Sigmoid colon (tissue), 4 donors: ENCODE results near the gene ARL10.

Experiments used
- EP300 ChIP-seq, 4 donors: sonication (generic); formaldehyde crosslinking; IDR thresholded peaks; one replicate each; pipeline ENCODE4 v1.6.1; 2017; ENCODE audit warnings: antibody characterized with exemption in 4 of 4
- POLR2A ChIP-seq, 2 donors: fragments of 450-650 bp; IDR thresholded peaks; one replicate each; pipeline ENCODE4 v1.6.1; 2016; ENCODE audit warnings: antibody characterized with exemption in 2 of 2, mild to moderate bottlenecking in 2 of 2, moderate library complexity in 2 of 2
- TF ChIP-seq, protein P1 (sequence below), 4 experiments: fragments of 450-650 bp in 3 of 4; fragments of 200-600 bp in 1 of 4; IDR thresholded peaks; one replicate each; pipeline ENCODE4 v1.5.1; 2016 to 2019; ENCODE audit warnings: antibody characterized with exemption in 4 of 4, mild to moderate bottlenecking in 3 of 4, moderate library complexity in 2 of 4

- TF ChIP-seq POLR2A (IDR thresholded peaks at IDR 0.05) = no peak
- TF ChIP-seq, protein P1, sequence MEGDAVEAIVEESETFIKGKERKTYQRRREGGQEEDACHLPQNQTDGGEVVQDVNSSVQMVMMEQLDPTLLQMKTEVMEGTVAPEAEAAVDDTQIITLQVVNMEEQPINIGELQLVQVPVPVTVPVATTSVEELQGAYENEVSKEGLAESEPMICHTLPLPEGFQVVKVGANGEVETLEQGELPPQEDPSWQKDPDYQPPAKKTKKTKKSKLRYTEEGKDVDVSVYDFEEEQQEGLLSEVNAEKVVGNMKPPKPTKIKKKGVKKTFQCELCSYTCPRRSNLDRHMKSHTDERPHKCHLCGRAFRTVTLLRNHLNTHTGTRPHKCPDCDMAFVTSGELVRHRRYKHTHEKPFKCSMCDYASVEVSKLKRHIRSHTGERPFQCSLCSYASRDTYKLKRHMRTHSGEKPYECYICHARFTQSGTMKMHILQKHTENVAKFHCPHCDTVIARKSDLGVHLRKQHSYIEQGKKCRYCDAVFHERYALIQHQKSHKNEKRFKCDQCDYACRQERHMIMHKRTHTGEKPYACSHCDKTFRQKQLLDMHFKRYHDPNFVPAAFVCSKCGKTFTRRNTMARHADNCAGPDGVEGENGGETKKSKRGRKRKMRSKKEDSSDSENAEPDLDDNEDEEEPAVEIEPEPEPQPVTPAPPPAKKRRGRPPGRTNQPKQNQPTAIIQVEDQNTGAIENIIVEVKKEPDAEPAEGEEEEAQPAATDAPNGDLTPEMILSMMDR (IDR thresholded peaks at IDR 0.05) = no peak
- no peak for TF ChIP-seq EP300 (IDR thresholded peaks at IDR 0.05)
These were observed 45.3 kb downstream of the ARL10 start for GRCh38 chr5:176410486-176411180.
